GM19035 (cell line): ENCODE results near the gene TMEM220.
"Not testable (repeated sequence)": the region's sequence is repeated elsewhere in the genome, so short reads cannot be mapped to it uniquely, and the experiment has no call there.

Experiments used
- ATAC-seq: cut with Tn5 transposase; IDR thresholded peaks from one replicate; pipeline ENCODE4 v1.9.1; 2021; ENCODE audit not compliant: unreplicated experiment

TMEM220 gene

DNA sequence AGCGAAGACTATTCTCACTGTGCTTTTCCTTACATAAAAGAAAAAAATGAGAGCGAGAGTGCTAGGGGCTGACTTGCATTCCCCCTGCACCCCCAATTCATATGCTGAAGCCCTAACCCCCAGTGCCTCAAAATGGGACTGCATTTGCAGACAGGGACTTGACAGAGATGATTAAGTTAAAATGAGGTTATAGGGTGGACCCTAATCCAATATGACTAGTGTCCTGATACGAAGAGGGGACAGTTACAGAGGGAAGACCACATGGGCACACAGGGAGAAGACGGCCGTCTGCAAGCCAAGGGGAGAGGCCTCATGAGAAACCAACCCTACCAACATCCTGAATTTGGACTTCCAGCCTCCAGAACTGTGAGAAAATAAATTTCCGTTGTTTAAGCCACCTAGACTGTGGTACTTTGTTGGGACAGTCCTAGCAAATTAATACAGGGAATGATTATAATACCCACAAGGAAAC lies 1.6 kb upstream of the TMEM220 start:
- ATAC-seq: no peak

- ATAC-seq: not testable (repeated sequence)
These were observed 424 bp upstream of the TMEM220 start for GRCh38 chr17:10730247-10730646.

- ATAC-seq: no peak
These were observed 1.4 kb downstream of the TMEM220 start for GRCh38 chr17:10728331-10728892.

- no peak for ATAC-seq
These were observed 2.6 kb downstream of the TMEM220 start for GRCh38 chr17:10727192-10727591.

DNA sequence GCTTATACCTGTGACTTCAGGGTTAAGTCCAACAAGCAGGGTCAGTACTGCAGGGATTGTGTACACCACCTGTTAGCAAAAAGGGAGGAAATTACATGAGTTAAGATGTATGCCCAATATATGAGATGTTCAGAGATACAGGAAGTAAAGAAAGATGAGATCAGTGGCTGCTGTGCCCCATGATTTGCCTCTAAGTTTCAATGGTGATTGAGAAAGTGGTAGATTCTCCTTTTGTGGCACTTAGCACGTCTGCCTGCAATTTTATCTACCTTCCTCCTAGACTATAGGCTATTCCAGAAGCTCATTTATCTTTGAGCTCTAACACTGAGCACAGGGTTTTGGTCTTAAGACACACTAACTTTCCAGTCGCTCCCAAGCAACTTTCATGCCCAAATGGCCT lies 3.6 kb downstream of the TMEM220 start:
- ATAC-seq: no peak

GRCh38 chr17:10725262-10725661 lies 4.6 kb downstream of the TMEM220 start:
- ATAC-seq: no peak

DNA sequence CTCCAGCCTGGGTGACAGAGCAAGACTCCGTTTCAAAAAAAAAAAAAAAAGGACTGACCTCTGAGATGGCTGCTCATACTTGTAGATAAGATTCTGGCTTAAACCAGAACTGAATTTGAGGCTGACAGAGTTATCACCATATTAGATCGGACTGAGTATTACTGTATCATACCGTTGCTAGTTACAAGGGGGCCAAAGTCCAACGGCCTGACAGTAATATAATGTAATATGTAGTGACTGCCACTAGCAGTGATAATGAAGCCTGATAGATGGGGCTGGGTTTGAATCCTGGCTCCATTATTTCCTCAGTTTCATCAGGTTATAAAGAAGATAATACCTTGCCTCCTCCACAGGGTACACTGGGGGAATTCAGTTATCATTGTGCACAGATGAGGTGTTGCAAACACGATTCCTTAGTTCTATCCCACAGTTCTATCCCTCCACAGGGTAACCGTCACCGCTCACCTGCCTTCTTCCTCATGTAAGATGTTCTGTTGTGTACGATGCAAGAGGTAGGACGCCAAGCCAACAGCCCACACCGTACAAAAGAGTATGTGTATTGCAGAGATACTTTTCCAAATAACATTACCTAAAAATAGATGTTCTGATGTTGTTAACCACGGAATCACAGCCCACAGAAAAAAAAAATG lies 5.2 kb downstream of the TMEM220 start:
- ATAC-seq: no peak

GRCh38 chr17:10718547-10718946 lies 11.3 kb downstream of the TMEM220 start:
- ATAC-seq: no peak

GRCh38 chr17:10716218-10716617 lies 13.6 kb downstream of the TMEM220 start:
- ATAC-seq: no peak

DNA sequence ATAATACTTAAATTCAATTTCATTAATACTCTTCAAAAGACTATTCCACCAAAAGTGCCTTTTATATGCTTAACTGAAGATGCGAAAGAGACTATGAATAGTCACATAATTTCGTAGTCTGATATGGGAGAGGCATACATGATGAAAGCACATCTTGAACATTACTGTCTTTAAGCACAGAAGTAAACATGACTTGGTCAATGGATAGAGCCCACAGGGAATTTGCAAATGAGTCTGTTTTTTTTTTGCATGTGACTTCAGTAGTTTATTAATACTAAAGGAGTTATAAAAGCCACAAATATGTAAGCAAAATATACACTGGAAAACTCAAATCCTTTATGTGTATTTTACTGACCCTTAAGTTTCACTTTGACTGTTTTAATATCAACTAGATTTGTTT lies 16.5 kb downstream of the TMEM220 start:
- no peak for ATAC-seq

- no peak for ATAC-seq
These were observed 24.1 kb downstream of the TMEM220 start for GRCh38 chr17:10705727-10706126.

DNA sequence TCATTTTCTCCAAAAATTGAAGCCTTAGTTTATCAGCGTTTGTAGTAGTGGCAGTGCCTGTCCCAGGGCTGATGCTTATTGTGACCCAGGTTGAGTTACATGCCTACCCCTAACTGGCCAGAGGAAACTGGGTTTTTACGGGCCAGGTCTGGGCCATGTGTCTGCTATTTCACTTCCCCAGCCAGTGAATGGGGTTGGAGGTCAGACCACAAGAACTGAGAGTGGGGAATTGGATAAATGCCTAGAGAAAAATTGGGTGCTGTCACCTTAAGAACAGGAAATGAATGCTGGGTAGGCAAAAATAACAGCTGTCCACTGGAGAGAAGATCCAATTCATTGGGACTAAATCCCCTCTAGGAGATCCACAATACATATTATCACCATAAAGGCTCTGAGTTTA lies 27.2 kb downstream of the TMEM220 start:
- ATAC-seq: no peak

- no peak for ATAC-seq
These were observed 30.0 kb downstream of the TMEM220 start for GRCh38 chr17:10699856-10700255.

GRCh38 chr17:10698096-10698818 lies 31.6 kb downstream of the TMEM220 start:
- no peak for ATAC-seq

DNA sequence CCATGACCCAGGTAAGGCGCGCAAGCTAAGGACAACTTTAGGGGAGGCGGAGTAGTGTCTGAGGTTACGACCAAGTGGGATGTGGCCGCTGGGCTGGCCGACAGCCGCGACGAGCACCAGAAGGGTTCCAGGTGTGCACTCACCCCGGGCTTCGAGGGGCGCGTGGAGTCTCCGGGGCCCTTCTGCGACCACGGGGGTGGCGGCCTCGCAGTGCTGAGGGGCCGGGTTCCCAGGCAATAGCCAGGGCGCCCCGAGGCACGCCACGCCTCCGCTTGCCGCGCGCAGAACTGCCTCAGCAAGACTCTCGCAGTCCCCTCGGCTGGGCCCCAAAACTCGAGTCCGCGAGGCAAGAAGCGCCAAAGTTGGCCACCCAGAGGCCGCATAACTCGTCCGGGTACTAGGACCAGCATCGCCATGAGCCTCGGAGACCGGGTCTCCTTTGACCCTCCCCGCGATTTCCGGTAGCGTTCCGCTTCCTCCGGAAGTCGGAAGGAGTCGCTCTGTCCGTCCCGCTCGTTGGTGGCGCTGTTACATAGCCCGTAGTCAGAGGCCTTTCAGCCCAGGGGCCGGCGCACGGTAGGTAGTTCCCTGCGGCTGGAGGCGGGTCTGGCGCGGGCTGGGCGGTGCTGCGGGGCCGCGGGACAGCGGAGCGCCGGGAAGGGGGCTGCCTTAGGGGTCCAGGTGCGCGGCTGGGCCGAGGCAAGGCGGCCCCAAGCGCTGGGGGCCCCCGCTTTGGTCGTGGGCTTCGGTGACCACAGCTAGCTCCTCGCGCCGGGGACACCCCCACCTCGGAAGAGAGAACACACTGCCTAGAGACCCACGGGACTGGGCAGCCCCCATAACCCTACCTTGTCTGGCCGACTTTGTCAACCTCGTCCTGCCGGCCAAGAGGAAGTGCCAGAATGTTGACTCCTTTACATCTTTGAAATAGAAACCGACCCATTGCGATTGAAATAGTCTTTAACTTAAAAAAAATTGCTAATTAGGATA lies 32.4 kb downstream of the TMEM220 start, which contains the start of the genes ADPRM and SCO1:
ADPRM (plus strand) TSS at position 503 of the 990 bp plus-strand sequence. CDS start 7,333 bp downstream, outside the sequence.
SCO1 (minus strand) TSS at position 442 of the 990 bp plus-strand sequence; CDS start at position 416, 26 bp downstream.
- peak; percentile 94 for ATAC-seq

GRCh38 chr17:10695875-10696407 lies 33.9 kb downstream of the TMEM220 start:
- ATAC-seq: not testable (repeated sequence)

GRCh38 chr17:10687499-10687898 lies 42.3 kb downstream of the TMEM220 start:
- no peak for ATAC-seq

- ATAC-seq: no peak
These were observed 46.0 kb downstream of the TMEM220 start for GRCh38 chr17:10683853-10684252.

DNA sequence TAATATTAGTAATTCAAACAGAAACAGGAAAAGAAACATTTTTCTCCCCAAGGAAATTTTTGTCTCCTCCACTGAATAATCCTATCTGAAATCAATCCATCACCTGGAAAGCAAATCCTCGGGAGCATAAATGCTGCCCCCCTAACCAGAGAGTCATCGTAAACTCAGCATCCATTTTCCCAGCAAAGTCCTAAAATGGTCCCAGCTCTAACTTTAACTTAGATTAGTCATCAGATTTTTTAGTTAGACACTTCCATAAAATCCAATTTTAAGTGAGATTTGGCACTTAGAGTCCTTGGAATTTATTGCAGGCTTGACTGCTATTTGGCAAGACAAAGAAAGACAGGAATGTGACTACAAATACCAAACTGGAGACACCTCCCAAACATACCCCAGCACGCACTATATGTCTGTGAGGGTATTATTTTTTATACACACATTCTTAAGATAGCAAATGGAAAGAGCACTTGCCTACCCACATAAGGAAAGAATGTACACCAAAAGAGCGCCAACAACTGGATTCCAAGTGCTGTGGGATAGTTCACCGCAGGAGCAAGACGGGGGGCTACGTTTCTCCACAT lies 47.9 kb downstream of the TMEM220 start:
- no peak for ATAC-seq

- no peak for ATAC-seq
These were observed 55.1 kb downstream of the TMEM220 start for GRCh38 chr17:10674704-10675103.
